ENCODE results near the gene LIX1L. TPM values are rescaled to one million over a fixed set of nuclear protein-coding genes. Genes with fewer than 3 reads are reported as not detected.

Gene LIX1L
- total RNA-seq, 1 donor from 2014 or later: 38.4 TPM

- no peak for DNase-seq
- Mint-ChIP-seq H3K27me3 (no peaks in the 10 kb centered on the region), H3K9me3 (no peaks in the 10 kb centered on the region), H3K4me1 (peaks cover 44% of the 10 kb centered on the region), H3K27ac (peak overlapping the region; percentile 93), H3K4me3 (peak overlapping the region; percentile 98), H3K36me3 (ENCODE audit: low read depth) (peaks cover 9% of the 10 kb centered on the region)
- intact Hi-C loops (cut with micrococcal nuclease): loop anchor here (1.0 to 5.0 kb wide), 6 partner anchors 15 to 104 kb away; partner anchors contain the start of genes PIAS3, RBM8A and TXNIP
Measured at GRCh38 chr1:145963265-145964019, 5.6 kb upstream of the LIX1L start.

- intact Hi-C loops (cut with micrococcal nuclease): loop anchor here (5.0 kb wide), 1 partner anchor 90 kb away; no protein-coding TSS in a partner anchor
- Mint-ChIP-seq H3K4me1 (peaks cover 49% of the 10 kb centered on the region), H3K4me3 (peak overlapping the region; percentile 98), H3K27me3 (no peaks in the 10 kb centered on the region), H3K36me3 (ENCODE audit: low read depth) (peaks cover 4% of the 10 kb centered on the region), H3K27ac (peak overlapping the region; percentile 93), H3K9me3 (no peaks in the 10 kb centered on the region)
- DNase-seq: peak; percentile 76
Measured at GRCh38 chr1:145962157-145963102, 4.6 kb upstream of the LIX1L start.

GRCh38 chr1:145961425-145962156, 3.8 kb upstream of the LIX1L start:
- H3K27me3 Mint-ChIP-seq: no peaks in the 10 kb centered on the region
- peak overlapping the region; percentile 98 for H3K4me3 Mint-ChIP-seq
- intact Hi-C loops (cut with micrococcal nuclease): loop anchor here (5.0 kb wide), 1 partner anchor 91 kb away; no protein-coding TSS in a partner anchor
- H3K36me3 Mint-ChIP-seq (ENCODE audit: low read depth): peaks cover 2% of the 10 kb centered on the region
- peak; percentile 84 for DNase-seq
- peak overlapping the region; percentile 74 for H3K27ac Mint-ChIP-seq
- no peaks in the 10 kb centered on the region for H3K9me3 Mint-ChIP-seq
- peaks cover 53% of the 10 kb centered on the region for H3K4me1 Mint-ChIP-seq

GRCh38 chr1:145961109-145961424, 3.2 kb upstream of the LIX1L start:
- intact Hi-C loops (cut with micrococcal nuclease): loop anchor here (5.0 kb wide), 1 partner anchor 91 kb away; no protein-coding TSS in a partner anchor
- Mint-ChIP-seq H3K4me1 (peaks cover 55% of the 10 kb centered on the region), H3K27me3 (no peaks in the 10 kb centered on the region), H3K27ac (peak overlapping the region; percentile 60), H3K36me3 (ENCODE audit: low read depth) (peaks cover 2% of the 10 kb centered on the region), H3K4me3 (peak overlapping the region; percentile 98), H3K9me3 (no peaks in the 10 kb centered on the region)
- DNase-seq: peak; percentile 68

GRCh38 chr1:145960468-145961108, 2.8 kb upstream of the LIX1L start:
- peak; percentile 88 for DNase-seq
- Mint-ChIP-seq H3K27me3 (no peaks in the 10 kb centered on the region), H3K36me3 (ENCODE audit: low read depth) (peaks cover 2% of the 10 kb centered on the region), H3K4me1 (peaks cover 58% of the 10 kb centered on the region), H3K27ac (peak overlapping the region; percentile 60), H3K4me3 (peak overlapping the region; percentile 98), H3K9me3 (no peaks in the 10 kb centered on the region)
- intact Hi-C loops (cut with micrococcal nuclease): loop anchor here (5.0 kb wide), 1 partner anchor 92 kb away; no protein-coding TSS in a partner anchor

GRCh38 chr1:145959957-145960467, 2.2 kb upstream of the LIX1L start:
- intact Hi-C loops (cut with micrococcal nuclease): loop anchor here (5.0 kb wide), 2 partner anchors 88 to 92 kb away; no protein-coding TSS in a partner anchor
- Mint-ChIP-seq H3K9me3 (no peaks in the 10 kb centered on the region), H3K4me3 (peak overlapping the region; percentile 98), H3K4me1 (peaks cover 61% of the 10 kb centered on the region), H3K36me3 (ENCODE audit: low read depth) (peaks cover 2% of the 10 kb centered on the region), H3K27ac (no peak overlapping the region), H3K27me3 (no peaks in the 10 kb centered on the region)
- DNase-seq: peak; percentile 64

GRCh38 chr1:145959333-145959732, 1.5 kb upstream of the LIX1L start:
- intact Hi-C loops (cut with micrococcal nuclease): loop anchor here (5.0 kb wide), 1 partner anchor 87 kb away; no protein-coding TSS in a partner anchor
- H3K4me1 Mint-ChIP-seq: peaks cover 64% of the 10 kb centered on the region
- H3K36me3 Mint-ChIP-seq (ENCODE audit: low read depth): peaks cover 4% of the 10 kb centered on the region
- peak overlapping the region; percentile 98 for H3K4me3 Mint-ChIP-seq
- no peak for DNase-seq
- no peaks in the 10 kb centered on the region for H3K9me3 Mint-ChIP-seq
- H3K27me3 Mint-ChIP-seq: no peaks in the 10 kb centered on the region
- no peak overlapping the region for H3K27ac Mint-ChIP-seq

- Mint-ChIP-seq H3K4me3 (no peak overlapping the region), H3K36me3 (ENCODE audit: low read depth) (peaks cover 5% of the 10 kb centered on the region), H3K27me3 (no peaks in the 10 kb centered on the region), H3K4me1 (peaks cover 61% of the 10 kb centered on the region), H3K27ac (no peak overlapping the region), H3K9me3 (no peaks in the 10 kb centered on the region)
- intact Hi-C loops (cut with micrococcal nuclease): loop anchor here (5.0 kb wide), 1 partner anchor 86 kb away; no protein-coding TSS in a partner anchor
- DNase-seq: no peak
Measured at GRCh38 chr1:145958734-145959133, 917 bp upstream of the LIX1L start.

GRCh38 chr1:145956781-145957442, 905 bp downstream of the LIX1L start:
- peak overlapping the region; percentile 92 for H3K27ac Mint-ChIP-seq
- H3K4me1 Mint-ChIP-seq: peaks cover 49% of the 10 kb centered on the region
- peak overlapping the region; percentile 87 for H3K4me3 Mint-ChIP-seq
- intact Hi-C loops (cut with micrococcal nuclease): loop anchor here (1.0 to 5.0 kb wide), 4 partner anchors 30 to 98 kb away; partner anchors contain the start of genes PIAS3 and RBM8A
- H3K9me3 Mint-ChIP-seq: no peaks in the 10 kb centered on the region
- DNase-seq: peak; percentile 71
- no peaks in the 10 kb centered on the region for H3K27me3 Mint-ChIP-seq
- peaks cover 7% of the 10 kb centered on the region for H3K36me3 Mint-ChIP-seq (ENCODE audit: low read depth)

GRCh38 chr1:145956361-145956760, 1.5 kb downstream of the LIX1L start:
- DNase-seq: no peak
- peak overlapping the region; percentile 87 for H3K4me3 Mint-ChIP-seq
- H3K36me3 Mint-ChIP-seq (ENCODE audit: low read depth): peaks cover 11% of the 10 kb centered on the region
- intact Hi-C loops (cut with micrococcal nuclease): loop anchor here (2.0 to 5.0 kb wide), 2 partner anchors 84 to 98 kb away; partner anchors contain the start of gene PIAS3
- peak overlapping the region; percentile 92 for H3K27ac Mint-ChIP-seq
- no peaks in the 10 kb centered on the region for H3K9me3 Mint-ChIP-seq
- no peaks in the 10 kb centered on the region for H3K27me3 Mint-ChIP-seq
- H3K4me1 Mint-ChIP-seq: peaks cover 48% of the 10 kb centered on the region

GRCh38 chr1:145955436-145955835, 2.4 kb downstream of the LIX1L start:
- Mint-ChIP-seq H3K4me3 (peak overlapping the region; percentile 18), H3K27ac (no peak overlapping the region), H3K27me3 (no peaks in the 10 kb centered on the region), H3K9me3 (no peaks in the 10 kb centered on the region), H3K36me3 (ENCODE audit: low read depth) (peaks cover 12% of the 10 kb centered on the region), H3K4me1 (peaks cover 46% of the 10 kb centered on the region)
- DNase-seq: no peak
- intact Hi-C loops (cut with micrococcal nuclease): loop anchor here (5.0 kb wide), 1 partner anchor 83 kb away; no protein-coding TSS in a partner anchor

GRCh38 chr1:145953861-145954260, 4.0 kb downstream of the LIX1L start:
- intact Hi-C loops (cut with micrococcal nuclease): no loop called here
- H3K9me3 Mint-ChIP-seq: no peaks in the 10 kb centered on the region

More at GRCh38 chr1:145953861-145954260, 4.0 kb downstream of the LIX1L start:
- H3K36me3 Mint-ChIP-seq (ENCODE audit: low read depth): peaks cover 20% of the 10 kb centered on the region
- no peak overlapping the region for H3K4me3 Mint-ChIP-seq
- peaks cover 45% of the 10 kb centered on the region for H3K4me1 Mint-ChIP-seq
- H3K27me3 Mint-ChIP-seq: no peaks in the 10 kb centered on the region
- no peak overlapping the region for H3K27ac Mint-ChIP-seq
- DNase-seq: no peak
